Lower leg skin (tissue), 3 donors: ENCODE results near the gene HRCT1.

ENCODE experiments used
- CTCF ChIP-seq, 3 donors: fragments of 450-650 bp; IDR thresholded peaks; one replicate each; pipeline ENCODE4 v1.5.1; 2016; ENCODE audit warnings: antibody characterized with exemption in 3 of 3, mild to moderate bottlenecking in 3 of 3, moderate library complexity in 2 of 3
- POLR2A ChIP-seq, 2 donors: fragments of 450-650 bp; IDR thresholded peaks; one replicate each; pipeline ENCODE4 v1.6.1; 2016 to 2017; ENCODE audit warnings: antibody characterized with exemption in 2 of 2, mild to moderate bottlenecking in 1 of 2, moderate library complexity in 1 of 2

- TF ChIP-seq POLR2A (IDR thresholded peaks at IDR 0.05), result no peak
- TF ChIP-seq CTCF (IDR thresholded peaks at IDR 0.05), result no peak
These were observed 786 bp upstream of the HRCT1 start for GRCh38 chr9:35905051-35905781.
